SJSA1 (cell line): ENCODE results near the gene KPNA3. TPM values are rescaled to one million over a fixed set of nuclear protein-coding genes. Genes with fewer than 3 reads are reported as not detected.

Experiments used
- DNase-seq, 2 experiments: peaks; one replicate each; pipeline ENCODE4 v3.0.0-alpha.2; 2015 to 2020; ENCODE audit warnings: low spot score in 2 of 2, low read depth in 1 of 2
- H3K27ac ChIP-seq: fragments of 250-450 bp; sonication (Bioruptor Pico); 2 replicates; pipeline ENCODE4 v1.5.1; 2020; ENCODE audit warnings: mild to moderate bottlenecking, moderate library complexity
- H3K27me3 ChIP-seq: fragments of 250-450 bp; sonication (Bioruptor Pico); replicated peaks from 2 replicates; pipeline ENCODE4 v1.5.1; 2020; ENCODE audit warnings: mild to moderate bottlenecking, moderate library complexity
- H3K36me3 ChIP-seq: fragments of 250-450 bp; sonication (Bioruptor Pico); 2 replicates; pipeline ENCODE4 v1.5.1; 2020; ENCODE audit warnings: mild to moderate bottlenecking
- H3K4me1 ChIP-seq: fragments of 250-450 bp; sonication (Bioruptor Pico); replicated peaks from 2 replicates; pipeline ENCODE4 v1.6.1; 2021; ENCODE audit warnings: mild to moderate bottlenecking
- H3K4me3 ChIP-seq: fragments of 250-450 bp; sonication (Bioruptor Pico); 2 replicates; pipeline ENCODE4 v1.5.1; 2020; ENCODE audit warnings: mild to moderate bottlenecking
- H3K9me3 ChIP-seq: fragments of 250-450 bp; sonication (Bioruptor Pico); replicated peaks from 2 replicates; pipeline ENCODE4 v1.5.1; 2020; ENCODE audit warnings: mild to moderate bottlenecking
- total RNA-seq: library from RNA; depleted of rRNA; stranded (reverse); fragments of >200 nt; shearing (Covaris generic); gene quantifications from 2 replicates; pipeline ENCODE4 v1.2.3, GENCODE V29; 2014; rRNA removed

Gene KPNA3
- total RNA-seq, 1 experiment from 2014 or later: 41.1 TPM

DNA sequence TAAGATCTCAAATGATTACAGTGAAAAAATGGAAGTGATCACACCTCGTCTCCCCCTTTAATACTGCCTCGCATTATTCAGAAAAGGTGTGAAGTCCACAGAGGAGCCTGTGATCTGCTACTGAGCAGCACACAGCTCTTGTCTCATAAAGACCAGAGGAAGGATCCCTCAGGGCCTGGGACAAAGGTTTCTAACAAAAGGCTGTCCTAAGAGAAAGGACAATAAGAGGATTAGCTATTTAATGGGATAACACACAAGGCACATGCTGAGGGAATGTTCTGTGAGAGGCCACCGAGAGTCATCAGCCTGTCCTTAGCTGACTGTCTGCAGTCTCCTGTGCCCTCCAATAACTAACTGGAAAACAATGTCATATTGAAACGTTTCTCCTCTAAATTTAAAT is 127.9 kb downstream of the KPNA3 start:
- no peaks in the 10 kb centered on the region for H3K27me3 ChIP-seq
- peaks cover 11% of the 10 kb centered on the region for H3K36me3 ChIP-seq
- no peak overlapping the region for H3K4me3 ChIP-seq
- no peak for DNase-seq
- no peaks in the 10 kb centered on the region for H3K9me3 ChIP-seq
- H3K4me1 ChIP-seq: no peaks in the 10 kb centered on the region
- H3K27ac ChIP-seq: no peak overlapping the region

DNA sequence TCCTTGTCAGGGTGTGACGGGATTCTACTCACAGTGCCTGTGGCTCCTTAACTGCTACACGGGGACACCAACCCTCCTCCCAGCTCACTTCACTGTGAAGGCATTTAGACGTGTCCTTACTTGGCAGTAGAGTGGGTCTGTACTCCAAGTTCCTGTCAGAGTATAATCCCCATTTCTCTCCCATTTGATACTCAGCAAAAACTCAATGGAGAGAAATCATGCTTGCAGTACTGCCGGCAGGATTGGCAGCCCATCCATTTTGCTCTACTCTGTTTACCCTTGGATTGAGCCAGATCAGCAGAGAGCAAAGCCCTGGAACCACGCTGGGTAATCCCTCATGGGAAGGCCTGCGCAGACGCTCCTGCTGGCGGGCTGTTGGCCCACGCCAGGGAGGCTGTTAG is 135.2 kb downstream of the KPNA3 start:
- no peak overlapping the region for H3K27ac ChIP-seq
- H3K4me3 ChIP-seq: no peak overlapping the region
- H3K9me3 ChIP-seq: no peaks in the 10 kb centered on the region
- no peak for DNase-seq
- H3K36me3 ChIP-seq: no peaks in the 10 kb centered on the region; the same call in 1 of the 2 replicates
- H3K27me3 ChIP-seq: no peaks in the 10 kb centered on the region
- no peaks in the 10 kb centered on the region for H3K4me1 ChIP-seq

DNA sequence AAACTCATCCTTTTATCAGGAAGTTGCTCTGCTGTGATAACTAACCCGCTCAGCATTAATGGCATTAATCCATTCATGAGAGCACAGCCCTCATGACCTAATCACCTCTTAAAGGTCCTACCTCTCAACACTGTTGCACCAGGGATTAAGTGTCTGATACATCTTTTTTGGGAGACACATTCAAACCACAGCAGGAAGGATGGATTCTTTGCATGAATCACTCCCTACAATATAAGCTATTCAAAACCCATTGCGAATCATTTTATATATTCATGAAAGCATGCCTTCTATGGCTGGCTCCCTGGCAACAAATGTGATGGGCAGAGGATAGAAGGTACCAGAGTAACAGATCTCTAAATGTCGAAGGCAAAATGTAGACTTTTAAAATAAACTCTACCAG is 136.6 kb downstream of the KPNA3 start:
- no peak for DNase-seq
- Histone ChIP-seq H3K9me3 (no peaks in the 10 kb centered on the region), H3K4me1 (no peaks in the 10 kb centered on the region), H3K27me3 (no peaks in the 10 kb centered on the region), H3K27ac (no peak overlapping the region), H3K4me3 (no peak overlapping the region), H3K36me3 (no peaks in the 10 kb centered on the region)

DNA sequence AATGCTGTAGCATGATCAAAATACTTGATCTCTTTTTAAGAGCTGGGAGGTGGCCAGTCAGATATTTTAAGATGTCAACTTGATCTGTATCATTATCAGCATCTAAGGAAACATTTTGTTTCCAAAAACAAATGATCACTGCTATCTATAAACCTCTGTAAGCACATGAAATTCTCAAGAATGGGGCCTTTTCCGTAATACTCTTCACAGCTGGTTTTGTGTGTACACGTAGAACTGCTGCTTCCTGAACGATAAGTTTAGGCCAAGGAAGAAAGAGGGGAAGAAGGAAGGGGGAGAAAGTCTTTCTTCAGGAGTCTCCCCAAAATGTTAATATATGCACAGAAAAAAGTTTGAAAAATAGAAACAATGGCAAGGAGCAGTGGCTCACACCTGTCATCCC is 138.5 kb downstream of the KPNA3 start:
- H3K4me1 ChIP-seq: peaks cover 9% of the 10 kb centered on the region
- H3K4me3 ChIP-seq: no peak overlapping the region
- no peak overlapping the region for H3K27ac ChIP-seq
- no peak for DNase-seq
- H3K36me3 ChIP-seq: no peaks in the 10 kb centered on the region
- H3K9me3 ChIP-seq: no peaks in the 10 kb centered on the region
- H3K27me3 ChIP-seq: no peaks in the 10 kb centered on the region

DNA sequence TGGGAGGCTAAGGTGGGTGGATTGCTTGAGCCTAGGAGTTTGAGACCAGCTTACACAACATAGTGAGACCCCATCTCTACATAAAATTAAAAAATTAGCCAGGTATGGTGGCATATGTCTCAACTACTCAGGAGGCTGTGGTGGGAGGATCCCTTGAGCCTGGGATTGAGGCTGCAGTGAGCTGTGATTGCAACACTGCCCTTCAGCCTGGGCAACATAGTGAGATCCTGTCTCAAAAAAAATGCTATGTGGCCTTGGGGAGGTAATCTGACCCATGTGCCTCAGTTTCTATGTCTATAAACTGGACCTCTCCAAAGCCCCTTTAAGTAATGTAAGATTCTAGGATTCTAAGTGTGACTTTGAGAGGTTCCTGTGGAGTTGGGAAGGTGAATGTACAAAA is 139.0 kb downstream of the KPNA3 start:
- Histone ChIP-seq H3K36me3 (no peaks in the 10 kb centered on the region), H3K4me1 (peaks cover 9% of the 10 kb centered on the region), H3K4me3 (no peak overlapping the region), H3K9me3 (no peaks in the 10 kb centered on the region), H3K27ac (no peak overlapping the region), H3K27me3 (no peaks in the 10 kb centered on the region)
- DNase-seq: no peak

DNA sequence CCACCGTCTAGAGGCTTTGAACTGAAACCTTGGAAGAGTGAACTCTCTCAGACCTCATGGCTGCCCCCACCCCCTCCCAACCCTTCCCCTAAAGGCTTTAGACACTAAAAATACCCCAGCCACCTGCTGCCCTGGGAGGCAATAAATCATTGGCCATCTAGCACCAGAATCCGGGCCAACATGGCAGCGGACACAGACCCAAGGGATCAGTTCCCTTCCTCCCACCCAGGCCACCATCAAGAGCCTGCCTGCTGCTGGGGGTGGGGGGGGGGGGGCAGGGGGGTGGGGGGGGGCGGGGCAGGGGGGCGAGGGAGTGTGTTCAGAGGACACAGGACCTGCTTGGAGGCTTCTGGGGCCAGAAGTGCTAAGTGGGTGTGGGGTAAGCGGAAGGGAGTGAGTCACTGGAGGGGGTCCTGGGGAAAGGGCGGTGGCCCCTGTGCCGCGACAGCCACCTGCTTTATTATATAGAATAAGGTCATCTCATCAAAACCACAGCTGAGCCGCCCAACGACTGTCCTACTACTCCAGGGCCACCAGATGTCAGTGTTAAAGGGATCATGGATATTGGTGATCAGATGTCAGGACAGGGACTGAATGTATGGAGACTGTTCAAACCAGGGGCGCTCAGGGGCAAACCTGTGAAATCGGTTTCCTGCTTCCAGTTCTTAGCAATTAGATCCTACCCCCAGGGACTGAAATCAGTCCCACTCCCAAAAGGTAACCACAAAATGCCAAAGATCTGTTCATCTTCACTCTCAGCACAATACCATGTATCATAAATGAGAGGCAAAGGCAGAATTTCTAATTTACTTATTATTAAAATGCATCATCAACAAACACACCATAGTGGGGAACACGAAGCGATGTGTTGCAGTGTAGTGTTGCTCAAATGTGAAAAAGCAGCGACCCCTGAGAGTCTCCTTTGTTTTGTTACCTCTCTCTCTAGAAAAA is 139.9 kb downstream of the KPNA3 start:
- no peak overlapping the region for H3K4me3 ChIP-seq
- H3K27me3 ChIP-seq: no peaks in the 10 kb centered on the region
- no peak overlapping the region for H3K27ac ChIP-seq
- no peak for DNase-seq
- peaks cover 9% of the 10 kb centered on the region for H3K4me1 ChIP-seq
- H3K36me3 ChIP-seq: no peaks in the 10 kb centered on the region
- H3K9me3 ChIP-seq: no peaks in the 10 kb centered on the region

DNA sequence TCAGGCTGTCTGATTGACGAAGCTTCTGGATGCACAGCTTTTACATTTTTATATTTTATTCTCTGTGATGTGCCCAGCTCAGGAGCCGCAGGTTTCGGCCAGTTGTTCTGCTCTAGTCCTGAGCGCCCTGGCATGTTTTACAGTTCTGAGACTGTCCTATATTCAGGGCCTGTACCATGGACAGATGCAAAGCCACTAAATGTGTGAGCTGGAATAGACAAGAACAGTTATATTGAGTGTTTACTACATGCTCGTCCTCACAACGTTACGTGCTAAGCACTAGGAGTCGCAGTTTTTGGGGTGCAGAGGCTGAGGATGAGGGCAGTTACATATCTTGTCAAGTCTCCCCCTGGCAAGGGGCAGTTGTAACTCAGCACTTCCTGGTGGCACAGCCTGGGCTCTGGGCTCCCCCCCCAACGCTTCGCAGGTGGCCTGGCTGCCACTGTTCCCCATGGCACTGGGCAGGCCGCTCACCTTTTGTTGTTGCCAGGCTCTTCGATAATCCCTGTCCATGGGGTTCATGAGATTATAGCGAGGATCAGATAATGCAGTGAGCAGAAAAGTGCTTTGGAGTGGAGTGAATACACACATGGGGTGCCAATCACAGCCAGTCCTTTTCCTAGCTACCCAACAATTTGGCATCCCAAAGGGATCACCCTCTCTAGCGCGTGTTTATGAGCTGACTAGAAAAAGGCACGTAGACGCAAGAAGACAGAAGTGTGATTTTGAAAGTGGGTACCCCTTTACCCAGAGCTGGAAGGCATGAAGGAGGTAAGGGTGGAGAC is 140.7 kb downstream of the KPNA3 start:
- no peaks in the 10 kb centered on the region for H3K9me3 ChIP-seq
- H3K27ac ChIP-seq: no peak overlapping the region
- no peaks in the 10 kb centered on the region for H3K36me3 ChIP-seq
- no peak overlapping the region for H3K4me3 ChIP-seq
- DNase-seq: no peak
- H3K27me3 ChIP-seq: no peaks in the 10 kb centered on the region
- H3K4me1 ChIP-seq: peaks cover 9% of the 10 kb centered on the region

DNA sequence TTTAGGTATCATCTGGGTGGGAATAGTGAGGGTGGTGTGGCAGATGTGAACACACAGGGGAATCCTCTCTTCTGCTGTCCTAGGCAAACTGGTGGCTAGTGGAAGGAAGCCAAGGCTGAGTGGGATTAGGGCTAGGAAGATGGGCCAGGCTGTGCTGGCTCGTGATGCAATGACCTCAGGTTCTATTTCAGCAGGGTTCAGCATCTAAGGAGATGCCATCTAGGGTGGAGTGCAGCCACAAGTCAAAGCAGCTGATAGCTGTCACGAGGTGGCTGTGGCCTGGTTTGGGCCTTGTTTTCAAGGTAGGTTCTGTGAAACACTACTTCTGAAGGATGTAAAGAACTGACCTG is 142.5 kb downstream of the KPNA3 start:
- no peak overlapping the region for H3K4me3 ChIP-seq
- no peaks in the 10 kb centered on the region for H3K9me3 ChIP-seq
- no peaks in the 10 kb centered on the region for H3K27me3 ChIP-seq
- DNase-seq: no peak
- no peak overlapping the region for H3K27ac ChIP-seq
- H3K4me1 ChIP-seq: peaks cover 9% of the 10 kb centered on the region
- H3K36me3 ChIP-seq: no peaks in the 10 kb centered on the region

Other genes with a start within 250 kb of the KPNA3 start
- 10.3 and 13.5 TPM in 2 replicates for gene RCBTB1, start 207.1 kb downstream of the KPNA3 start, total RNA-seq
- gene ARL11, start 164.2 kb downstream of the KPNA3 start, total RNA-seq: 0.03 TPM in 1 of 2 replicates, not detected in the other
- 78.8 and 120 TPM in 2 replicates for gene EBPL, start 101.2 kb downstream of the KPNA3 start, total RNA-seq
- 12.3 and 13.2 TPM in 2 replicates for gene SPRYD7, start 143.7 kb upstream of the KPNA3 start, total RNA-seq
- 15.7 and 19.0 TPM in 2 replicates for gene TRIM13, start 204.4 kb upstream of the KPNA3 start, total RNA-seq
- gene KCNRG, start 222.8 kb upstream of the KPNA3 start, total RNA-seq: 1.9 TPM in 1 of 2 replicates, not detected in the other